Panc1 (cell line): Measurements from ENCODE around the gene ACACA. TPM values are rescaled to one million over a fixed set of nuclear protein-coding genes. Genes with fewer than 3 reads are reported as not detected.

ENCODE experiments used
- ATAC-seq: fragments of 200-7000 bp; cut with Tn5 transposase; 2 replicates; pipeline ENCODE4 v1.9.1; 2020; ENCODE audit warnings: mild to moderate bottlenecking, moderate library complexity
- BruUV-seq: library from RNA; stranded (reverse); fragments of 400-500 nt; replicated peaks from 2 replicates; lab custom pipeline; 2021; lab: Mats Ljungman, UMichigan
- CTCF ChIA-PET: fragments of 300-600 bp; sonication (Branson Sonifier 250); formaldehyde crosslinking; loops from one replicate; lab custom pipeline; 2022; ENCODE audit warnings: antibody characterized with exemption; lab: Charles Lee
- POLR2A ChIA-PET: fragments of 300-600 bp; sonication (Branson Sonifier 250); formaldehyde crosslinking; loops from one replicate; lab custom pipeline; 2022; ENCODE audit warnings: antibody characterized with exemption; lab: Charles Lee
- DNase-seq: peaks from one replicate; pipeline ENCODE4 v3.0.0-alpha.2; 2010; ENCODE audit warnings: low read depth, low spot score
- H3K27ac ChIP-seq: 2 replicates; pipeline ENCODE4 v1.5.1; 2011; ENCODE audit warnings: mild to moderate bottlenecking, low read length, inconsistent platforms
- H3K27me3 ChIP-seq: fragments of 200-500 bp; sonication (Bioruptor generic); 2 replicates; pipeline ENCODE4 v1.6.0; 2014; ENCODE audit warnings: low read length, inconsistent platforms; ENCODE audit not compliant: control insufficient read depth, insufficient read depth
- H3K36me3 ChIP-seq: fragments of 200-500 bp; sonication (Bioruptor generic); 2 replicates; pipeline ENCODE4 v1.5.1; 2014; ENCODE audit warnings: inconsistent platforms, mild to moderate bottlenecking, low read length, moderate library complexity; ENCODE audit not compliant: control insufficient read depth, insufficient read depth
- H3K4me1 ChIP-seq: 2 replicates; pipeline ENCODE4 v1.5.1; 2011; ENCODE audit warnings: inconsistent platforms, mild to moderate bottlenecking, low read length, moderate library complexity; ENCODE audit not compliant: control insufficient read depth, insufficient read depth
- H3K4me3 ChIP-seq, 2 experiments: 2 replicates each; pipeline ENCODE4 v1.5.1; 2011 to 2012; ENCODE audit warnings: low read depth in 2 of 2, low read length in 2 of 2, mild to moderate bottlenecking in 2 of 2, inconsistent platforms in 1 of 2, moderate library complexity in 1 of 2
- H3K9me3 ChIP-seq: fragments of 200-500 bp; sonication (Bioruptor generic); 2 replicates; pipeline ENCODE4 v1.5.1; 2014; ENCODE audit warnings: low read depth, mild to moderate bottlenecking, inconsistent platforms, low read length, moderate library complexity; ENCODE audit not compliant: control insufficient read depth, insufficient read depth
- CTCF ChIP-seq: fragments of 450-650 bp; IDR thresholded peaks from 2 replicates; pipeline ENCODE4 v1.5.1; 2017; ENCODE audit warnings: mild to moderate bottlenecking
- POLR2AphosphoS5 ChIP-seq: IDR thresholded peaks from 2 replicates; pipeline ENCODE4 v1.6.1; 2012; ENCODE audit warnings: mild to moderate bottlenecking, low read depth, low read length, moderate library complexity
- REST ChIP-seq, 2 experiments: IDR thresholded peaks; 2 replicates each; pipeline ENCODE4 v1.6.1; 2011 to 2012; ENCODE audit warnings: low read depth in 2 of 2, control low read depth in 1 of 2, low read length in 1 of 2, mild to moderate bottlenecking in 1 of 2, moderate library complexity in 1 of 2; ENCODE audit not compliant: insufficient read depth in 1 of 2
- SIN3A ChIP-seq: IDR thresholded peaks from 2 replicates; pipeline ENCODE4 v1.6.1; 2012; ENCODE audit warnings: low read depth, mild to moderate bottlenecking, low read length, moderate library complexity, borderline replicate concordance; ENCODE audit not compliant: insufficient read depth
- TCF7L2 ChIP-seq: IDR thresholded peaks from 2 replicates; pipeline ENCODE4 v1.6.1; 2011; ENCODE audit warnings: mild to moderate bottlenecking, low read depth, low read length, inconsistent platforms
- in situ Hi-C: cut with HindIII; loops from 2 replicates; pipeline ENCODE4 v1.10.0; 2016; ENCODE audit warnings: low sequenced_read_pairs, low pct_unique_long_range_greater_than_20kb
- intact Hi-C: fragments of 100-400 bp; cut with micrococcal nuclease; formaldehyde crosslinking; loops from one replicate; pipeline ENCODE4 v1.10.0; 2022; ENCODE audit not compliant: unreplicated experiment
- total RNA-seq: library from RNA; stranded (reverse); gene quantifications from one replicate; pipeline ENCODE4 v1.2.1, GENCODE V29; 2021; ENCODE audit not compliant: unreplicated experiment

The ACACA gene
- total RNA-seq, 1 experiment from 2014 or later, result 131 TPM

- in situ Hi-C loops (no loop called here), intact Hi-C loops (no loop called here)
- ATAC-seq (no peak), DNase-seq (no peak)
- Histone ChIP-seq H3K4me1 (peaks cover 11% of the 10 kb centered on the region), H3K9me3 (no peaks in the 10 kb centered on the region), H3K27ac (no peak overlapping the region), H3K27me3 (no peaks in the 10 kb centered on the region), H3K4me3 (no peak overlapping the region), H3K36me3 (no peaks in the 10 kb centered on the region)
- BruUV-seq, result no TSS peak
- CTCF ChIA-PET, result no interaction called here
- TF ChIP-seq POLR2AphosphoS5, result no peak
- no peak for TF ChIP-seq TCF7L2
- no peak for TF ChIP-seq SIN3A
- TF ChIP-seq CTCF, result no peak
- no peak for TF ChIP-seq REST (IDR thresholded peaks at IDR 0.05; ENCODE audit: insufficient read depth in 1 of 2, low read depth in 2 of 2, low read length in 1 of 2)
- POLR2A ChIA-PET, result no interaction called here
Observed at GRCh38 chr17:37065486-37066321, 340.9 kb downstream of the ACACA start.

GRCh38 chr17:37064956-37065355, 341.7 kb downstream of the ACACA start:
- in situ Hi-C loops, result no loop called here
- TF ChIP-seq REST (IDR thresholded peaks at IDR 0.05; ENCODE audit: insufficient read depth in 1 of 2, low read depth in 2 of 2, low read length in 1 of 2) (no peak), TCF7L2 (no peak), POLR2AphosphoS5 (no peak), SIN3A (no peak), CTCF (no peak)
- ATAC-seq (no peak), DNase-seq (no peak)
- intact Hi-C loops, result no loop called here
- Histone ChIP-seq H3K4me3 (no peak overlapping the region), H3K27ac (no peak overlapping the region), H3K9me3 (no peaks in the 10 kb centered on the region), H3K36me3 (no peaks in the 10 kb centered on the region), H3K27me3 (no peaks in the 10 kb centered on the region), H3K4me1 (peaks cover 11% of the 10 kb centered on the region)
- ChIA-PET POLR2A (no interaction called here), CTCF (no interaction called here)
- BruUV-seq, result no TSS peak
